Motor neuron (in vitro differentiated cells): ENCODE results near the gene SAE1. TPM values are rescaled to one million over a fixed set of nuclear protein-coding genes. Genes with fewer than 3 reads are reported as not detected.
"Not testable (repeated sequence)": the region's sequence is repeated elsewhere in the genome, so short reads cannot be mapped to it uniquely, and the experiment has no call there.

Source experiments
- ATAC-seq, 8 experiments: fragments of 200-7000 bp; cut with Tn5 transposase; replicated peaks in 6 of 8; 2 replicates each; pipeline ENCODE4 v1.8.0; 2021; ENCODE audit warnings: mild to moderate bottlenecking in 8 of 8, moderate library complexity in 8 of 8
- H3K27ac ChIP-seq, 2 donors: fragments of 250-450 bp; sonication (Bioruptor Pico); 2 replicates each; pipeline ENCODE4 v1.9.0; 2021; ENCODE audit warnings: antibody characterized with exemption in 2 of 2, mild to moderate bottlenecking in 2 of 2, moderate library complexity in 1 of 2
- H3K4me1 ChIP-seq, 2 donors: fragments of 250-450 bp; sonication (Bioruptor Pico); replicated peaks in 1 of 2; 2 replicates each; pipeline ENCODE4 v1.6.1; 2021; ENCODE audit warnings: antibody characterized with exemption in 2 of 2, mild to moderate bottlenecking in 2 of 2, moderate library complexity in 1 of 2
- H3K4me3 ChIP-seq, 5 donors: fragments of 250-450 bp; sonication (Bioruptor Pico); 2 replicates each; pipeline ENCODE4 v1.9.0; 2021; ENCODE audit warnings: antibody characterized with exemption in 5 of 5, mild to moderate bottlenecking in 5 of 5, moderate library complexity in 4 of 5
- WGBS, 10 experiments: fragments of 450-650 bp; shearing (Covaris generic); methylation state at CpG; one replicate each; pipeline ENCODE4 v1.0.0; 2022; 5-methylcytosine and 5-hydroxymethylcytosine counted together
- in situ Hi-C, 9 experiments: fragments of 400-800 bp; cut with MboI; loops; one replicate each; pipeline ENCODE4 v1.15.0; 2021; ENCODE audit warnings: low sequenced_read_pairs in 9 of 9, low pct_unique_long_range_greater_than_20kb in 2 of 9; ENCODE audit not compliant: unreplicated experiment in 9 of 9
- total RNA-seq, 8 experiments: library from RNA; unstranded; fragments of 300-600 nt; gene quantifications; 2 replicates each; pipeline versions ENCODE4 v1.2.3 to v1.2.4, GENCODE V29; 2022

The SAE1 gene
- total RNA-seq, 8 experiments from 2014 or later, result 76.2 to 197 (median 91.7) TPM

- peak; percentile 58 to 81 (median 76) for ATAC-seq
- in situ Hi-C loops, result loop anchor here in 2 of 9 experiments (10.0 to 25.0 kb wide), 3 partner anchors 50 to 112 kb away; partner anchors contain the start of gene BBC3 (in 1 of the 2)
- Histone ChIP-seq H3K27ac (no peak overlapping the region), H3K4me1 (peaks cover 0 to 3% of the 10 kb centered on the region in 2 donors), H3K4me3 (no peak overlapping the region)
- 0 to 46% (median 28%) methylated on average over 1 to 6 of the region's 8 CpGs for WGBS, 10 experiments
Observed at GRCh38 chr19:47124937-47125668, 5.5 kb upstream of the SAE1 start.

GRCh38 chr19:47125669-47125938, 5.0 kb upstream of the SAE1 start:
- ATAC-seq, result no peak
- H3K27ac ChIP-seq, result no peak overlapping the region
- in situ Hi-C loops, result loop anchor here in 2 of 9 experiments (10.0 to 25.0 kb wide), 3 partner anchors 51 to 112 kb away; partner anchors contain the start of gene BBC3 (in 1 of the 2)

GRCh38 chr19:47129579-47129978, 1.1 kb upstream of the SAE1 start:
- WGBS, 10 experiments, result 91 to 100% (median 96%) methylated on average over 3 to 4 of the region's 4 CpGs; no CpG with 5 or more reads in 3 of the 10 experiments
- ATAC-seq, result no peak
- Histone ChIP-seq H3K4me3 (no peak overlapping the region), H3K4me1 (peaks cover 16% of the 10 kb centered on the region in 2 donors), H3K27ac (no peak overlapping the region)
- in situ Hi-C loops, result loop anchor here in 2 of 9 experiments (10.0 to 25.0 kb wide), 3 partner anchors 55 to 108 kb away; partner anchors contain the start of gene BBC3 (in 1 of the 2)

More at GRCh38 chr19:47125669-47125938, 5.0 kb upstream of the SAE1 start:
- H3K4me1 ChIP-seq, result peaks cover 0 to 3% of the 10 kb centered on the region in 2 donors
- no peak overlapping the region for H3K4me3 ChIP-seq

- no peak for ATAC-seq
- Histone ChIP-seq H3K4me3 (no peak overlapping the region), H3K27ac (peak overlapping the region; percentile 28 to 88), H3K4me1 (peaks cover 15 to 19% of the 10 kb centered on the region in 2 donors)
- WGBS, 10 experiments, result 50 to 90% (median 76%) methylated on average over 2 to 6 of the region's 8 CpGs; no CpG with 5 or more reads in 1 of the 10 experiments
- in situ Hi-C loops, result loop anchor here in 1 of 9 experiments (25.0 kb wide), 1 partner anchor 107 kb away; the partner anchor contains the start of gene BBC3
Observed at GRCh38 chr19:47130120-47130588, 481 bp upstream of the SAE1 start.

- in situ Hi-C loops, result loop anchor here in 1 of 9 experiments (25.0 kb wide), 1 partner anchor 105 kb away; the partner anchor contains the start of gene BBC3
- Histone ChIP-seq H3K4me1 (peaks cover 15 to 19% of the 10 kb centered on the region in 2 donors), H3K4me3 (peak overlapping the region; percentile 48 to 92 (median 79)), H3K27ac (peak overlapping the region in 1 of 2 donors; percentile 92)
- 51 to 100% (median 98%) methylated on average over 1 to 6 of the region's 7 CpGs; no CpG with 5 or more reads in 2 of the 10 experiments for WGBS, 10 experiments
- no peak for ATAC-seq
Observed at GRCh38 chr19:47132194-47132852, 1.7 kb downstream of the SAE1 start.

- Histone ChIP-seq H3K27ac (no peak overlapping the region), H3K4me3 (peak overlapping the region in 1 of 5 donors; percentile 76), H3K4me1 (peaks cover 15 to 19% of the 10 kb centered on the region in 2 donors)
- WGBS, 10 experiments, result 87 to 100% (median 96%) methylated on average over 1 to 11 of the region's 11 CpGs; no CpG with 5 or more reads in 5 of the 10 experiments
- in situ Hi-C loops, result loop anchor here in 1 of 9 experiments (25.0 kb wide), 1 partner anchor 104 kb away; the partner anchor contains the start of gene BBC3
- no peak for ATAC-seq
Observed at GRCh38 chr19:47133021-47133471, 2.4 kb downstream of the SAE1 start.

GRCh38 chr19:47134545-47134944, 3.9 kb downstream of the SAE1 start:
- H3K4me3 ChIP-seq, result no peak overlapping the region
- in situ Hi-C loops, result loop anchor here in 1 of 9 experiments (25.0 kb wide), 1 partner anchor 103 kb away; the partner anchor contains the start of gene BBC3
- H3K4me1 ChIP-seq, result peaks cover 15 to 19% of the 10 kb centered on the region in 2 donors
- ATAC-seq, result no peak
- H3K27ac ChIP-seq, result no peak overlapping the region
- WGBS, 10 experiments, result 40 to 92% (median 72%) methylated on average over 1 to 2 of the region's 2 CpGs; no CpG with 5 or more reads in 3 of the 10 experiments

GRCh38 chr19:47135156-47135555, 4.5 kb downstream of the SAE1 start:
- no peak for ATAC-seq
- WGBS, 10 experiments, result 14 to 100% (median 86%) methylated on average over 1 to 3 of the region's 3 CpGs
- Histone ChIP-seq H3K4me1 (peaks cover 15 to 19% of the 10 kb centered on the region in 2 donors), H3K4me3 (no peak overlapping the region), H3K27ac (peak overlapping the region in 1 of 2 donors; percentile 10)
- in situ Hi-C loops, result loop anchor here in 1 of 9 experiments (25.0 kb wide), 1 partner anchor 102 kb away; the partner anchor contains the start of gene BBC3

- H3K27ac ChIP-seq, result peak overlapping the region in 1 of 2 donors; percentile 14
- H3K4me1 ChIP-seq, H3K4me3 ChIP-seq: not testable (repeated sequence)
- peak; percentile 96 to 99 (median 99) for ATAC-seq
- 8 to 68% (median 28%) methylated on average over 2 to 5 of the region's 7 CpGs; no CpG with 5 or more reads in 3 of the 10 experiments for WGBS, 10 experiments
- in situ Hi-C loops, result loop anchor here in 1 of 9 experiments (25.0 kb wide), 1 partner anchor 96 kb away; the partner anchor contains the start of gene BBC3
Observed at GRCh38 chr19:47141252-47141651, 10.6 kb downstream of the SAE1 start.

- peaks cover 6 to 8% of the 10 kb centered on the region in 2 donors for H3K4me1 ChIP-seq
- ATAC-seq, result no peak
- no peak overlapping the region for H3K4me3 ChIP-seq
- H3K27ac ChIP-seq, result no peak overlapping the region
- in situ Hi-C loops, result loop anchor here in 1 of 9 experiments (25.0 kb wide), 1 partner anchor 96 kb away; the partner anchor contains the start of gene BBC3
Observed at GRCh38 chr19:47141695-47142094, 11.1 kb downstream of the SAE1 start.

- in situ Hi-C loops, result loop anchor here in 1 of 9 experiments (25.0 kb wide), 1 partner anchor 95 kb away; the partner anchor contains the start of gene BBC3
- Histone ChIP-seq H3K27ac (no peak overlapping the region), H3K4me3 (no peak overlapping the region), H3K4me1 (peaks cover 6 to 8% of the 10 kb centered on the region in 2 donors)
- ATAC-seq, result no peak
- WGBS, 10 experiments, result 71 to 100% (median 95%) methylated on average over 1 to 5 of the region's 5 CpGs
Observed at GRCh38 chr19:47142779-47143178, 12.1 kb downstream of the SAE1 start.

GRCh38 chr19:47143322-47144073, 12.9 kb downstream of the SAE1 start:
- WGBS, 10 experiments, result 50 to 98% (median 97%) methylated on average over 1 to 10 of the region's 11 CpGs; no CpG with 5 or more reads in 3 of the 10 experiments
- Histone ChIP-seq H3K4me3 (no peak overlapping the region), H3K4me1 (peaks cover 6 to 8% of the 10 kb centered on the region in 2 donors), H3K27ac (no peak overlapping the region)
- in situ Hi-C loops, result loop anchor here in 1 of 9 experiments (25.0 kb wide), 1 partner anchor 94 kb away; the partner anchor contains the start of gene BBC3
- peak in 1 of 8 experiments; percentile 51 for ATAC-seq
